ENCODE data around the gene TAF12.

- no peak for TF ChIP-seq CTCF (IDR thresholded peaks at IDR 0.05; ENCODE audit: low read depth, low read length, missing input control)
- no peak for TF ChIP-seq REST (IDR thresholded peaks at IDR 0.05)
- no peak for TF ChIP-seq SP1 (IDR thresholded peaks at IDR 0.05)
- no peak for TF ChIP-seq EGR1 (IDR thresholded peaks at IDR 0.05; ENCODE audit: low read depth in 2 of 2)
- TF ChIP-seq YY1 (IDR thresholded peaks at IDR 0.05): no peak
- TF ChIP-seq, protein P1, sequence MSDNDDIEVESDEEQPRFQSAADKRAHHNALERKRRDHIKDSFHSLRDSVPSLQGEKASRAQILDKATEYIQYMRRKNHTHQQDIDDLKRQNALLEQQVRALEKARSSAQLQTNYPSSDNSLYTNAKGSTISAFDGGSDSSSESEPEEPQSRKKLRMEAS (IDR thresholded peaks at IDR 0.05): no peak
- TF ChIP-seq ATF3 (IDR thresholded peaks at IDR 0.05): no peak
Observed at GRCh38 chr1:28571911-28572310, 71.0 kb downstream of the TAF12 start.

All from liver (tissue), 3 donors.